Inflammatory macrophage treated with lipopolysaccharide for 4 hours (primary cell): ENCODE results near the gene MAP3K2.
A peak's percentile ranks its signal among the peaks of the same experiment; 100 is the strongest.
"Not testable (repeated sequence)": the region's sequence is repeated elsewhere in the genome, so short reads cannot be mapped to it uniquely, and the experiment has no call there.

Experiments
- DNase-seq: peaks from one replicate; pipeline ENCODE4 v3.0.0-alpha.2; 2020

The MAP3K2 gene

GRCh38 chr2:127379712-127380355 is 7.9 kb downstream of the MAP3K2 start:
- no peak for DNase-seq

GRCh38 chr2:127378720-127379119 is 9.1 kb downstream of the MAP3K2 start:
- DNase-seq = no peak

DNA sequence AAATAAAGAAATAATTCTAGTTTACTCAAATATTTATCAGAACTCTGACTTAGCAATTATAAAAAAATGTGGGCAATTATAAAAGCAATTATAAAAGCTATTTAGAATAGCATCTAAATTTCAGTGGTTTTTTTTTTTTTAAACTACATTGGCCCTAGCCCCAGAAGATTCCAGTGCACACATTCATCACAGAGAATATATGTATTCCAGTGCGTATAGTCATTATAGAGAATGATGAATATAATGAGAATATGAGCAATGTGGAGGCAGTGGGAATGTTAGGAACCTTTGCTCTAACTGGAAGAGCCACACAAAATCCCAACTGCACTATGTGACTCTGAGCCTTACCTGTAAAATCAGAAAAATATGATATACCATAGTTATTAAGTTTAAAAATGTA is 10.5 kb downstream of the MAP3K2 start:
- DNase-seq = no peak

GRCh38 chr2:127376257-127376656 is 11.5 kb downstream of the MAP3K2 start:
- DNase-seq = no peak

GRCh38 chr2:127373362-127374083 is 14.3 kb downstream of the MAP3K2 start:
- DNase-seq = no peak

- no peak for DNase-seq
Measured at GRCh38 chr2:127371037-127371436, 16.7 kb downstream of the MAP3K2 start.

GRCh38 chr2:127370010-127370409 is 17.8 kb downstream of the MAP3K2 start:
- DNase-seq = no peak

- peak; percentile 42 for DNase-seq
Measured at GRCh38 chr2:127365211-127365643, 22.5 kb downstream of the MAP3K2 start.

- peak; percentile 67 for DNase-seq
Measured at GRCh38 chr2:127362971-127363370, 24.8 kb downstream of the MAP3K2 start.

- DNase-seq = no peak
Measured at GRCh38 chr2:127361929-127362885, 25.6 kb downstream of the MAP3K2 start.

DNA sequence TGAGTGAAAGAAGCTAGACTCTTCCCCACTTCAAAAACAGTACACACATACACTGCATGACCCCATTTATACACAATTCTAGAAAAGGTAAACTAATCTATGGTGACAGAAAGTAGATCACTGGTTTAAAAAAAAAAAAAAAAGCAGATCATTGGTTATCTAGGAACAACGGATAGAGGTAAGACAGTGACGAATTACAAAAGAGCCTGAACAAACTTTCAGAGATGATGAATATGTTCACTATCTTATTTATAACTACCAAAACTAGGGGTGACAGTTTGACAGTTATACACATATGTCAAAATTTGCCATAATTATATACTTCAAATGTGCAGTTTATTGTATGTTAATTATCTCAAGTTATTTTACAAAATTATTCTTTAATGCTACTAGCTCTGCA is 27.5 kb downstream of the MAP3K2 start:
- DNase-seq = no peak

DNA sequence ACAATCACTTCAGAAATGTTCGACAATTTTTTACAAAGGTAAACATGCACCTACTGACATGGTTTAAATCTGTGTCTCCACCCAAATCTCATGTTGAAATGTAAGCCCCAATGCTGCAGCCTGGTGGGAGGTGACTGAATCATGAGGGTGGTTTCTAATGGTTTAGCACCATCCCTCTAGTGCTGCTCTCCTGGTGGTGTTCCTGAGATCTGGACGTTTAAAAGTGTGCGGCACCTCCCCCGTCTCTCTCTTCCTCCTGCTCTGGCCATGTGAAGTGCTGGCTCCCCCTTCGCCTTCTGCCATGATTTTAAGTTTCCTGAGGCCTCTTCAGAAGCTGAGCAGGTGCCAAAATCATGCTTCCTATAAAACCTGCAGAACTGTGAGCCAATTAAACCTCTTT is 28.3 kb downstream of the MAP3K2 start:
- DNase-seq = no peak

DNA sequence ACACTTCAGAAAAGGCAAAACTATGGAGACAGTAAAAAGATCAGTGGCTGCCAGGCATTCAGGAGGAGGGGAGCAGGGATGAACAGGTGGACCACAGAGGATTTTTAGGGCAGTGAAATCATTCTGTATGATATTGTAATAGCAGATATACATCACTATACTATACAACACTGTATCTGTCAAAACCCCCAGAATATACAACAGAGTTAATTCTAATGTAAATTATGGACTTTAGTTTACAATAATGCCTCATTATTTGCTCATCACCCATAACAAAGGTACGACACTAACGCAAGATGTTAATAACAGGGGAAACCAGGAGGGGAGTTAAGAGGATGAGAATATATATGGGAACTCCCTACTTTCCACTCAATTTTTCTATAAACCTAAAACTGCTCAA is 28.8 kb downstream of the MAP3K2 start:
- no peak for DNase-seq

- DNase-seq = peak; percentile 45
Measured at GRCh38 chr2:127358044-127358443, 29.7 kb downstream of the MAP3K2 start.

GRCh38 chr2:127357591-127357990 is 30.2 kb downstream of the MAP3K2 start:
- no peak for DNase-seq

DNA sequence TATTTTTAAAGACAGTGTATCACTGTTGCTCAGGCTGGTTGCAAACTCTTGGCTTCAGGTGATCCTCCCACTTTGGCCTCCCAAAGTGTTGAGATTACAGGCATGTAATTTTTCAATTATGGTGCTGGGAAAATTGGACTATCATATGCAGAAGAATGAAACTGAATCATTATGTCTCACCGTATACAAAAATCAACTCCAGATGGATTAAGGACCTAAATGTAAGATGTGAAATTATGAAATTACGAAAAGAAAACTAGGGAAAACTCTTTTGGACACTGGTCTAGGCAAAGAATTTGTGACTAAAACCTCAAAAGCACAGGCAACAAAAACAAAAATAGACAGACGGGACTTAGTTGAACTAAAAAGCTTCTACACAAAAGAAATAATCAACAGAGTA is 31.2 kb downstream of the MAP3K2 start:
- DNase-seq = no peak

DNA sequence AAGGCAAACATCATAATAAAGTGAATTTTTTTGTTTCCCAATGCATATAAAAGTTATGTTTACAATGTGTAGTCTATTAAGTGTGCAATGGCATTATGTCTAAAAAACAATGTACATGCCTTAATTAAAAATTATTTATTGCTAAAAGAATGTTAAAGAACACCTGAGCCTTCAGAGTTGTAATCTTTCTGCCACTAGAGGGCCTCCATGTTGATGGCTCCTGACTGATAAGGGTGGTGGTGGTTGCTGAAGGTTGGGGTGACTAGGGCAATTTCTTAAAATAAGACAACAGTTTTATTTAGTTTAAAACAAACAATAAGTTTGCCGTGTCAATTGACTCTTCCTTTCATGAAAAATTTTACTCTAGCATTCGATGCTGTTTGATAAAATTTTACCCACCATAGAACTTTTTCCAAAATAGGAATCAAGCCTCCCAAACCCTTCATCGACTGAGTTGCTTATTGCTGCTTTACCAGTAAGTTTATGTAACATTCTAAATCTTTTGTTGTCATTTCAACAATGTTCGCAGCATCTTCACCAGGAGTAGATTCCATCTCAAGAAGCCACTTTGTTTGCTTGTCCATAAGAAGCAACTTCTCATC is 32.3 kb downstream of the MAP3K2 start:
- no peak for DNase-seq

GRCh38 chr2:127353873-127354676 is 33.7 kb downstream of the MAP3K2 start:
- peak; percentile 73 for DNase-seq

GRCh38 chr2:127353223-127353622 is 34.6 kb downstream of the MAP3K2 start:
- DNase-seq = not testable (repeated sequence)

- no peak for DNase-seq
Measured at GRCh38 chr2:127351603-127352002, 36.2 kb downstream of the MAP3K2 start.

DNA sequence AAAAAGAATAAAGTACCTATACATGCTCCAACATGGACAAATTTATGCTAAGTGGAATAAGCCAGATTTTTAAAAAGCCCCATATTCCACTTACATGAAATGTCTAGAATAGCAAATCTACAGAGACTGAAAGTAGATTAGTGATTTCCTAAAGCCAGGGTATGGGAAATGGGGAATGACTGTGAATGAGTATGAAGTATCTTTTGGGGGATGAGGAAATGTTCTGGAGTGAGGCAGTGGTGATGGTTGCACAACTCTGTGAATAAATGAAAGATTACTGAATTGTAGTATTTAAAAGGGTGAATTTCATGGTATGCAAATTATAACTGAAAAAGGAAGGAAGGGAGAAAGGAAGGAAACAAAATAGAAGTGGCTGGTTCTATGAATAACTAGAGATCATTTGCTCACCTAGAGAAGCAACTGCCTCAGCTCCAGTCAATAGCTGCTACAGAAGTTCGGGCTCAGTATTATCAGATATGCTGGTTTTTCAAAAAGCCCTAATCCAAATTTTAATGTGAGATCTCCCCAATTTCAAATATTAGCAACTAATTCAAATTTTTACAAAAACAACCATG is 39.3 kb downstream of the MAP3K2 start:
- peak; percentile 78 for DNase-seq
